GM11168 (cell line): Measurements from ENCODE around the gene SRA1.

Experiments used
- in situ Hi-C: fragments of 300-500 bp; cut with MboI; formaldehyde crosslinking; loops from one replicate; pipeline ENCODE4 v1.12.0; 2022; ENCODE audit warnings: low sequenced_read_pairs; ENCODE audit not compliant: unreplicated experiment

SRA1 gene

GRCh38 chr5:140571105-140571504, 13.8 kb upstream of the SRA1 start:
- in situ Hi-C loops: no loop called here

GRCh38 chr5:140570488-140570887, 13.2 kb upstream of the SRA1 start:
- in situ Hi-C loops: no loop called here

GRCh38 chr5:140570058-140570457, 12.8 kb upstream of the SRA1 start:
- in situ Hi-C loops: no loop called here

GRCh38 chr5:140569197-140569596, 11.9 kb upstream of the SRA1 start:
- in situ Hi-C loops: loop anchor here (5.0 kb wide), 1 partner anchor 63 kb away; the partner anchor contains the start of gene CD14

- in situ Hi-C loops: loop anchor here (5.0 kb wide), 1 partner anchor 64 kb away; the partner anchor contains the start of gene CD14
These were observed 11.3 kb upstream of the SRA1 start for GRCh38 chr5:140568443-140569063.

GRCh38 chr5:140567871-140568270, 10.6 kb upstream of the SRA1 start:
- in situ Hi-C loops: loop anchor here (5.0 kb wide), 1 partner anchor 64 kb away; the partner anchor contains the start of gene CD14

- in situ Hi-C loops: loop anchor here (5.0 kb wide), 1 partner anchor 65 kb away; the partner anchor contains the start of gene CD14
These were observed 10.0 kb upstream of the SRA1 start for GRCh38 chr5:140567136-140567818.

- in situ Hi-C loops: loop anchor here (5.0 kb wide), 1 partner anchor 66 kb away; the partner anchor contains the start of gene CD14
These were observed 9.4 kb upstream of the SRA1 start for GRCh38 chr5:140566665-140567064.

GRCh38 chr5:140565780-140566095, 8.5 kb upstream of the SRA1 start:
- in situ Hi-C loops: loop anchor here (5.0 kb wide), 1 partner anchor 67 kb away; the partner anchor contains the start of gene CD14

GRCh38 chr5:140565024-140565779, 7.9 kb upstream of the SRA1 start:
- in situ Hi-C loops: loop anchor here (5.0 kb wide), 1 partner anchor 67 kb away; the partner anchor contains the start of gene CD14

- in situ Hi-C loops: loop anchor here (5.0 kb wide), 1 partner anchor 68 kb away; the partner anchor contains the start of gene CD14
These were observed 7.1 kb upstream of the SRA1 start, which contains the start of the genes APBB3 and SLC35A4 for GRCh38 chr5:140564196-140565023. Gene APBB3, minus strand, starts transcription at chr5:140564598. Its CDS starts 353 bp downstream, at chr5:140564245. Gene SLC35A4, plus strand, starts transcription at chr5:140564828. Its CDS starts 2,342 bp downstream, at chr5:140567170.

- in situ Hi-C loops: no loop called here
These were observed 6.3 kb upstream of the SRA1 start for GRCh38 chr5:140563596-140563995.

- in situ Hi-C loops: no loop called here
These were observed 4.7 kb upstream of the SRA1 start for GRCh38 chr5:140561753-140562523.

GRCh38 chr5:140560227-140560626, 3.0 kb upstream of the SRA1 start:
- in situ Hi-C loops: no loop called here

GRCh38 chr5:140558542-140558941, 1.3 kb upstream of the SRA1 start:
- in situ Hi-C loops: no loop called here

GRCh38 chr5:140557965-140558364, 692 bp upstream of the SRA1 start:
- in situ Hi-C loops: no loop called here

- in situ Hi-C loops: no loop called here
These were observed 835 bp downstream of the SRA1 start for GRCh38 chr5:140556438-140556837.

- in situ Hi-C loops: no loop called here
These were observed 1.4 kb downstream of the SRA1 start for GRCh38 chr5:140555747-140556312.

GRCh38 chr5:140554454-140554853, 2.8 kb downstream of the SRA1 start:
- in situ Hi-C loops: no loop called here
